ENCODE data around the gene DCC.

GRCh38 chr18:52715421-52715820 is 375.4 kb downstream of the DCC start:
- TF ChIP-seq CTCF (IDR thresholded peaks at IDR 0.05) = no peak
- no peak for TF ChIP-seq POLR2A (IDR thresholded peaks at IDR 0.05)
